Effector memory CD8-positive, alpha-beta T cell (primary cell): Measurements from ENCODE around the gene CCDC185.

ENCODE experiments used
- ATAC-seq: fragments of 150-1000 bp; cut with Tn5 transposase; replicated peaks from 2 replicates; pipeline ENCODE4 v1.10.0; 2021; ENCODE audit warnings: mild to moderate bottlenecking, moderate library complexity
- DNase-seq, 3 experiments: peaks; one replicate each; pipeline ENCODE4 v3.0.0; 2021
- H3K27ac Mint-ChIP-seq, 2 donors: one replicate each; pipeline ENCODE4 v1.8.0; 2022; ENCODE audit warnings: mild to moderate bottlenecking in 2 of 2, mixed read lengths in 2 of 2, moderate library complexity in 2 of 2
- H3K27me3 Mint-ChIP-seq, 2 donors: one replicate each; pipeline ENCODE4 v1.8.0; 2022; ENCODE audit warnings: mixed read lengths in 2 of 2
- H3K36me3 Mint-ChIP-seq: one replicate; pipeline ENCODE4 v1.8.0; 2022; ENCODE audit warnings: mild to moderate bottlenecking, moderate library complexity, mixed read lengths; ENCODE audit not compliant: insufficient read depth
- H3K4me1 Mint-ChIP-seq, 2 donors: one replicate each; pipeline ENCODE4 v1.8.0; 2022; ENCODE audit warnings: low read depth in 2 of 2, mixed read lengths in 2 of 2
- H3K4me3 Mint-ChIP-seq, 2 donors: one replicate each; pipeline ENCODE4 v1.8.0; 2022; ENCODE audit warnings: mild to moderate bottlenecking in 2 of 2, mixed read lengths in 2 of 2, moderate library complexity in 2 of 2
- H3K9me3 Mint-ChIP-seq, 2 donors: one replicate each; pipeline ENCODE4 v1.8.0; 2022; ENCODE audit warnings: mixed read lengths in 2 of 2

Gene CCDC185

DNA sequence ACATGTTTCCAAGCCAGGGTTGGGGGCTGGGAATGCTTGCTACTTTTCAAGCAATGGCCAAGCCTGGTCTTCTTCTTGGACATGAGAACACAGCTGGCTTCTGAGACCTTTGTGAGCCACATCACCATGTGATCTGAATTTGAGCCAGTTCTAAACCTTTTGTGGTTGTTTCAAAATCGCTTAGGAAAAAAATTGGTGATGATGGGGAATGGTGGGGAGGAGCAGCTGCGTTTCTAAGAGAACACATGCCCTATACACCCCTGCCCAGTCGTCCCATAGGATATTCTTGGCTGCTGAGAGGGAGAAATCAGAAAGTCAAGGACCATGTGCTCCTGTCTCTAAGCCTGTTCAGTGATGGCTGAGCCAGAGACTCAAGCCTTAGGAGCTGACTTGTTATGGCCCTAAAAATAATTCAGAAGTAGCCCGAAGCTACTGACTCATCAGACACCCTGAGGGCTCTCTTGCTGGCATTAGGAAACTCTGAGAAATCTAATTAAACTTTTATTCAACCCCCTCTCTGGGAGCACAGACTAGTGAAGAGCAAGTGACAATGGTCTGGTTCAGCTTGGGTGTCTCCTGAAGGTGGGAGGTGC, 30.5 kb downstream of the CCDC185 start:
- H3K36me3 Mint-ChIP-seq = no peaks in the 10 kb centered on the region
- no peaks in the 10 kb centered on the region for H3K9me3 Mint-ChIP-seq
- ATAC-seq = no peak
- H3K4me3 Mint-ChIP-seq = no peak overlapping the region
- peaks cover 0 to 3% of the 10 kb centered on the region in 2 donors for H3K4me1 Mint-ChIP-seq
- H3K27ac Mint-ChIP-seq = no peak overlapping the region
- no peak for DNase-seq
- peaks cover 21 to 50% of the 10 kb centered on the region in 2 donors for H3K27me3 Mint-ChIP-seq

DNA sequence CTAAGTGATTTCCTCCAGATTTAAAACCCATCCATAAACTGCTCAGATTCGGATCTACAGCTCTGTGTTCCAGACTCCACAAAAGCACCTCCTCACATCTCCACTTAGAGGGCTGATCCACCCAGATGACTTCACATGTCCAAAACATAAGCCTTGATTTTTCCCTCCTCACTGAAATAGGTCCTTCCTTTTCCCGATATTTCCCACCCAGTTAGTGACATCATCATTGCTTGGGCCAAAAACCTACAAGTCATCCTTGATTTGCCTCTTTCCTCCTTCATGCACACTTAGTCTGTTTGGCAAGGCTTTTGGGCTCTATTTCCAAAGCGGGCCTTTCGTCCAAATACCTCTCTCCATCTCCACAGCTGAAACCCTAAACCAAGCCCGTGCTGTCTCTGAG, 32.3 kb downstream of the CCDC185 start:
- no peak for DNase-seq
- H3K4me1 Mint-ChIP-seq = peaks cover 0 to 3% of the 10 kb centered on the region in 2 donors
- no peak overlapping the region for H3K27ac Mint-ChIP-seq
- no peak for ATAC-seq
- no peaks in the 10 kb centered on the region for H3K9me3 Mint-ChIP-seq
- no peak overlapping the region for H3K4me3 Mint-ChIP-seq
- peaks cover 22 to 46% of the 10 kb centered on the region in 2 donors for H3K27me3 Mint-ChIP-seq
- no peaks in the 10 kb centered on the region for H3K36me3 Mint-ChIP-seq

GRCh38 chr1:223426936-223427335, 33.7 kb downstream of the CCDC185 start:
- H3K27me3 Mint-ChIP-seq = peaks cover 22 to 46% of the 10 kb centered on the region in 2 donors

GRCh38 chr1:223429313-223429731, 36.1 kb downstream of the CCDC185 start:
- DNase-seq (no peak), ATAC-seq (no peak)
- H3K4me1 Mint-ChIP-seq = peaks cover 0 to 3% of the 10 kb centered on the region in 2 donors

More at GRCh38 chr1:223426936-223427335, 33.7 kb downstream of the CCDC185 start:
- Mint-ChIP-seq H3K27ac (no peak overlapping the region), H3K9me3 (no peaks in the 10 kb centered on the region), H3K4me3 (no peak overlapping the region), H3K36me3 (no peaks in the 10 kb centered on the region), H3K4me1 (peaks cover 0 to 3% of the 10 kb centered on the region in 2 donors)
- ATAC-seq (no peak), DNase-seq (no peak)

DNA sequence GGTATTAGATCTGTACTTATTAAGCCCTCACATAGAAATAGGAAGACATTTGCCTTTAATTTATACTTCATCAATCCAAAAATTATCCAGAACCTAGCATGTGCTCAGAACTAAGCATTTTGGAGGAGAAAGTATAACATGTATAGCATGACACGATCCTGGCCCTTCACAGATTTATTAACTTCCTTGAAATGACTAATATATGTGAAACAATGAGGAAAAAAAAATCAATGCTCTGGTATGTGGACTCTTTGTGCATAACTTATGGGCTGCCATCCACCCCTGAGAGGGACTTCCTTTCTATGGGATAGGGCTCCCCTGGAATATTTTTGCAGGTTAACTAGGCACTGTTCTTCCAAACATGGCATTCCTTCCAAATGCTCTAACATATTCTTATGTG, 36.6 kb downstream of the CCDC185 start:
- no peak overlapping the region for H3K27ac Mint-ChIP-seq
- H3K36me3 Mint-ChIP-seq = no peaks in the 10 kb centered on the region
- H3K9me3 Mint-ChIP-seq = no peaks in the 10 kb centered on the region
- H3K4me1 Mint-ChIP-seq = peaks cover 0 to 3% of the 10 kb centered on the region in 2 donors
- no peak for ATAC-seq
- H3K4me3 Mint-ChIP-seq = no peak overlapping the region
- no peak for DNase-seq
- H3K27me3 Mint-ChIP-seq = peaks cover 26 to 32% of the 10 kb centered on the region in 2 donors

More at GRCh38 chr1:223429313-223429731, 36.1 kb downstream of the CCDC185 start:
- H3K27me3 Mint-ChIP-seq = peaks cover 22 to 37% of the 10 kb centered on the region in 2 donors
- no peak overlapping the region for H3K27ac Mint-ChIP-seq
- H3K36me3 Mint-ChIP-seq = no peaks in the 10 kb centered on the region
- no peaks in the 10 kb centered on the region for H3K9me3 Mint-ChIP-seq
- no peak overlapping the region for H3K4me3 Mint-ChIP-seq

DNA sequence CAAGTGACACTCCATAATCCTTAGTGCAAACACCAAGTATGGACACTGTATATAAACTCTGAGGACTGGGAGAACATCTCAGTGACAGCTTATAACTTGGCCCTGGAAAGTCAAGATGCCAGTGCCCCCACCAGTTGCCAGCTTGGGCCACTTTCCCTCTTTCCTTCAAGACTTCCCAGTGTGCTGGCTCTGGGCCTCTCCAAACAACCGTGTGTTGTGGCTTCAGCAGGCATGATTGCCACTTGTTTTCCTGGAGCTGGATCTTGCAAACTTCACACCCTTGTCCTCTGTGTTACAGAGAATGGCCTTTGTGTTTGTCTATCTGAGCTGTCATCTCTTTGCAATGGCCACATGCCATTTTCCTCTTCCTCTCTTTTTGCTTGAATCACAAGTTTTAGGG, 37.0 kb downstream of the CCDC185 start:
- no peak for ATAC-seq
- no peak for DNase-seq
- no peak overlapping the region for H3K27ac Mint-ChIP-seq
- H3K4me3 Mint-ChIP-seq = no peak overlapping the region
- H3K4me1 Mint-ChIP-seq = peaks cover 0 to 3% of the 10 kb centered on the region in 2 donors
- H3K9me3 Mint-ChIP-seq = no peaks in the 10 kb centered on the region
- H3K36me3 Mint-ChIP-seq = no peaks in the 10 kb centered on the region
- H3K27me3 Mint-ChIP-seq = peaks cover 25 to 28% of the 10 kb centered on the region in 2 donors

GRCh38 chr1:223437151-223437550, 43.9 kb downstream of the CCDC185 start:
- Mint-ChIP-seq H3K27ac (no peak overlapping the region), H3K36me3 (no peaks in the 10 kb centered on the region), H3K4me3 (no peak overlapping the region), H3K4me1 (no peaks in the 10 kb centered on the region), H3K9me3 (no peaks in the 10 kb centered on the region), H3K27me3 (peaks cover 17 to 19% of the 10 kb centered on the region in 2 donors)
- DNase-seq = no peak
- ATAC-seq = no peak

DNA sequence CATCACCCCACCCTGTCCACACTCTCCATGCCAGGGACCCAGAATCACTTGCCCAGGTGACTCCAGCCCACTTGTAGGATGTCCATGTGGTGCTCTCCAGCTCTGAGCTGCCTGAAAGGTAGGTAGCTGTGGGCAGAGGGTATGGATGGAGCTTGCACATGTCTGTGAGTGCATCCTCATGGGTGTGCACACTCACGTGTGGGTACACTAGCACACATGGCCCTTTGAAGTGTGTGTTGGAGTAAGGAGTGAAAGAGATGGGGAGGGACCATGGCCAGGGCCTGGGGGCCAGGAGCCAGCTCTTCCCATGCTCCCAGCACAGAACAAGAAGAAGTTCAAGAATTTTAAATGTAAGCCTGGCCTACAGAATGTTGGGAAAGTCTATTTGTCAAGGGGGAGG, 50.2 kb downstream of the CCDC185 start:
- no peak overlapping the region for H3K27ac Mint-ChIP-seq
- DNase-seq (no peak), ATAC-seq (no peak)
- no peaks in the 10 kb centered on the region for H3K36me3 Mint-ChIP-seq
- peaks cover 29 to 50% of the 10 kb centered on the region in 2 donors for H3K27me3 Mint-ChIP-seq
- no peaks in the 10 kb centered on the region for H3K4me1 Mint-ChIP-seq
- peaks cover 4 to 8% of the 10 kb centered on the region in 2 donors for H3K9me3 Mint-ChIP-seq
- no peak overlapping the region for H3K4me3 Mint-ChIP-seq

- H3K4me1 Mint-ChIP-seq = no peaks in the 10 kb centered on the region
- no peaks in the 10 kb centered on the region for H3K36me3 Mint-ChIP-seq
- H3K27ac Mint-ChIP-seq = no peak overlapping the region
- DNase-seq = no peak
- H3K27me3 Mint-ChIP-seq = peaks cover 29 to 50% of the 10 kb centered on the region in 2 donors
- no peak for ATAC-seq
- no peak overlapping the region for H3K4me3 Mint-ChIP-seq
- H3K9me3 Mint-ChIP-seq = peaks cover 4 to 8% of the 10 kb centered on the region in 2 donors
Measured at GRCh38 chr1:223444411-223444810, 51.2 kb downstream of the CCDC185 start.
